ENCODE measurements around the gene GREB1. TPM values are rescaled to one million over a fixed set of nuclear protein-coding genes. Genes with fewer than 3 reads are reported as not detected.

GREB1 gene
- total RNA-seq, 1 donor from 2014 or later = 26.6 TPM

GRCh38 chr2:11578081-11578948 is 44.5 kb downstream of the GREB1 start:
- no peaks in the 10 kb centered on the region for H3K27me3 Mint-ChIP-seq (ENCODE audit: low read depth)
- H3K9me3 Mint-ChIP-seq = no peaks in the 10 kb centered on the region
- H3K4me1 Mint-ChIP-seq = peaks cover 3% of the 10 kb centered on the region
- H3K27ac Mint-ChIP-seq = no peak overlapping the region
- TF ChIP-seq CTCF (IDR thresholded peaks at IDR 0.05; ENCODE audit: unreplicated experiment) = no peak
- no peak overlapping the region for H3K4me3 Mint-ChIP-seq
- no peaks in the 10 kb centered on the region for H3K36me3 Mint-ChIP-seq
- no peak for DNase-seq (ENCODE audit: low spot score in 2 of 2, unreplicated experiment in 2 of 2)

GRCh38 chr2:11578986-11579774 is 45.3 kb downstream of the GREB1 start:
- Mint-ChIP-seq H3K27ac (no peak overlapping the region), H3K4me1 (peaks cover 5% of the 10 kb centered on the region), H3K9me3 (no peaks in the 10 kb centered on the region), H3K36me3 (no peaks in the 10 kb centered on the region), H3K27me3 (ENCODE audit: low read depth) (no peaks in the 10 kb centered on the region), H3K4me3 (no peak overlapping the region)
- DNase-seq (ENCODE audit: low spot score in 2 of 2, unreplicated experiment in 2 of 2) = no peak
- TF ChIP-seq CTCF (IDR thresholded peaks at IDR 0.05; ENCODE audit: unreplicated experiment) = no peak

GRCh38 chr2:11579867-11580659 is 46.2 kb downstream of the GREB1 start:
- Mint-ChIP-seq H3K36me3 (no peaks in the 10 kb centered on the region), H3K27ac (no peak overlapping the region), H3K9me3 (no peaks in the 10 kb centered on the region), H3K4me1 (peaks cover 5% of the 10 kb centered on the region), H3K27me3 (ENCODE audit: low read depth) (no peaks in the 10 kb centered on the region), H3K4me3 (no peak overlapping the region)
- DNase-seq (ENCODE audit: low spot score in 2 of 2, unreplicated experiment in 2 of 2) = no peak
- no peak for TF ChIP-seq CTCF (IDR thresholded peaks at IDR 0.05; ENCODE audit: unreplicated experiment)

GRCh38 chr2:11580697-11581096 is 46.9 kb downstream of the GREB1 start:
- DNase-seq (ENCODE audit: low spot score in 2 of 2, unreplicated experiment in 2 of 2) = no peak
- Mint-ChIP-seq H3K27ac (no peak overlapping the region), H3K9me3 (no peaks in the 10 kb centered on the region), H3K4me1 (peaks cover 5% of the 10 kb centered on the region), H3K36me3 (no peaks in the 10 kb centered on the region), H3K27me3 (ENCODE audit: low read depth) (no peaks in the 10 kb centered on the region), H3K4me3 (no peak overlapping the region)
- no peak for TF ChIP-seq CTCF (IDR thresholded peaks at IDR 0.05; ENCODE audit: unreplicated experiment)

GRCh38 chr2:11581124-11581796 is 47.4 kb downstream of the GREB1 start:
- H3K9me3 Mint-ChIP-seq = no peaks in the 10 kb centered on the region
- TF ChIP-seq CTCF (IDR thresholded peaks at IDR 0.05; ENCODE audit: unreplicated experiment) = no peak
- no peaks in the 10 kb centered on the region for H3K36me3 Mint-ChIP-seq
- peaks cover 5% of the 10 kb centered on the region for H3K4me1 Mint-ChIP-seq
- no peak overlapping the region for H3K4me3 Mint-ChIP-seq
- H3K27ac Mint-ChIP-seq = no peak overlapping the region
- no peaks in the 10 kb centered on the region for H3K27me3 Mint-ChIP-seq (ENCODE audit: low read depth)
- no peak for DNase-seq (ENCODE audit: low spot score in 2 of 2, unreplicated experiment in 2 of 2)

Data from mesothelial cell of epicardium (in vitro differentiated cells).